B cell (primary cell): ENCODE results near the gene FGFR2. TPM values are rescaled to one million over a fixed set of nuclear protein-coding genes. Genes with fewer than 3 reads are reported as not detected.

Experiments
- ATAC-seq: fragments of 200-7000 bp; cut with Tn5 transposase; one replicate; pipeline ENCODE4 v1.10.0; 2021; ENCODE audit warnings: low read depth, mild to moderate bottlenecking, moderate number of reproducible peaks, moderate library complexity
- CTCF ChIA-PET: fragments of 350-600 bp; sonication (Branson Sonifier 250); formaldehyde crosslinking; loops from one replicate; lab custom pipeline; 2021; ENCODE audit warnings: antibody characterized with exemption, inconsistent platforms; lab: Charles Lee
- POLR2A ChIA-PET: fragments of 350-600 bp; sonication (Branson Sonifier 250); formaldehyde crosslinking; loops from one replicate; lab custom pipeline; 2021; ENCODE audit warnings: antibody characterized with exemption; lab: Charles Lee
- DNase-seq: peaks from one replicate; pipeline ENCODE4 v3.0.0; 2013
- H2AFZ ChIP-seq: 2 replicates; pipeline ENCODE4 v1.6.1; 2012; ENCODE audit warnings: mild to moderate bottlenecking, low read depth, low read length; ENCODE audit not compliant: insufficient read depth, poor library complexity, severe bottlenecking
- H3K27ac ChIP-seq, 2 donors: 1 replicate in 1 of 2; 2 replicates in 1 of 2; pipeline ENCODE4 v1.5.1; 2012 to 2013; ENCODE audit warnings: low read length in 2 of 2, mild to moderate bottlenecking in 2 of 2, moderate library complexity in 1 of 2
- H3K27me3 ChIP-seq, 4 experiments: fragments of 200-600 bp in 1 of 4; sonication (generic) in 1 of 4; replicated peaks in 1 of 4; 1 replicate in 2 of 4; 2 replicates in 2 of 4; pipeline versions ENCODE4 v1.6.1 to v1.7.0; 2013 to 2016; ENCODE audit warnings: low read length in 3 of 4, mild to moderate bottlenecking in 2 of 4, mixed read lengths in 1 of 4, moderate library complexity in 1 of 4; ENCODE audit not compliant: insufficient read depth in 4 of 4, control insufficient read depth in 3 of 4; ENCODE audit errors: control extremely low read depth in 1 of 4
- H3K36me3 ChIP-seq, 2 experiments: replicated peaks in 1 of 2; 1 replicate in 1 of 2; 2 replicates in 1 of 2; pipeline versions ENCODE4 v1.6.1 to v1.7.1; 2013; ENCODE audit warnings: low read length in 1 of 2; ENCODE audit not compliant: insufficient read depth in 2 of 2, control insufficient read depth in 1 of 2; ENCODE audit errors: control extremely low read depth in 1 of 2, extremely low read depth in 1 of 2
- H3K4me1 ChIP-seq, 2 donors: fragments of 200-600 bp in 1 of 2; sonication (generic) in 1 of 2; 1 replicate in 1 of 2; 2 replicates in 1 of 2; pipeline versions ENCODE4 v1.5.1 to v1.6.1; 2013 to 2017; ENCODE audit warnings: low read length in 2 of 2; ENCODE audit not compliant: control insufficient read depth in 2 of 2, insufficient read depth in 2 of 2
- H3K4me2 ChIP-seq: replicated peaks from 2 replicates; pipeline ENCODE3; 2012; ENCODE audit warnings: mild to moderate bottlenecking, low read depth, low read length; ENCODE audit not compliant: poor library complexity, severe bottlenecking
- H3K4me3 ChIP-seq, 5 experiments: fragments of 200-600 bp in 1 of 5; sonication (generic) in 1 of 5; 1 replicate in 3 of 5; 2 replicates in 2 of 5; pipeline versions ENCODE4 v1.5.1 to v1.7.0; 2011 to 2016; ENCODE audit warnings: low read length in 4 of 5, mild to moderate bottlenecking in 4 of 5, low read depth in 2 of 5, control low read depth in 1 of 5, moderate library complexity in 1 of 5; ENCODE audit not compliant: insufficient read depth in 1 of 5; ENCODE audit errors: control extremely low read depth in 1 of 5, extremely low read depth in 1 of 5
- H3K79me2 ChIP-seq: fragments of 200-600 bp; sonication (generic); one replicate; pipeline ENCODE4 v1.6.0; 2016; ENCODE audit warnings: low read length; ENCODE audit not compliant: control insufficient read depth, insufficient read depth
- H3K9ac ChIP-seq: fragments of 200-600 bp; sonication (generic); 2 replicates; pipeline ENCODE4 v1.6.1; 2017; ENCODE audit warnings: mild to moderate bottlenecking, low read length, moderate library complexity
- H3K9me3 ChIP-seq, 3 donors: one replicate each; pipeline versions ENCODE4 v1.6.1 to v1.7.1; 2013; ENCODE audit warnings: low read length in 2 of 3; ENCODE audit not compliant: control insufficient read depth in 2 of 3, insufficient read depth in 1 of 3; ENCODE audit errors: control extremely low read depth in 1 of 3
- H4K20me1 ChIP-seq: 2 replicates; pipeline ENCODE4 v1.6.0; 2012; ENCODE audit warnings: mild to moderate bottlenecking, low read length; ENCODE audit not compliant: insufficient read depth, control insufficient read depth, poor library complexity, severe bottlenecking
- H3K27ac Mint-ChIP-seq: one replicate; pipeline ENCODE4 v1.8.0; 2021; ENCODE audit warnings: mixed read lengths
- H3K27me3 Mint-ChIP-seq: one replicate; pipeline ENCODE4 v1.8.0; 2021; ENCODE audit warnings: mixed read lengths
- H3K4me1 Mint-ChIP-seq: one replicate; pipeline ENCODE4 v1.8.0; 2021; ENCODE audit warnings: mixed read lengths
- H3K4me3 Mint-ChIP-seq: one replicate; pipeline ENCODE4 v1.8.0; 2021; ENCODE audit warnings: mixed read lengths
- H3K9me3 Mint-ChIP-seq: one replicate; pipeline ENCODE4 v1.8.0; 2022; ENCODE audit warnings: mixed read lengths; ENCODE audit not compliant: insufficient read depth
- CTCF ChIP-seq: fragments of 200-600 bp; IDR thresholded peaks from one replicate; pipeline ENCODE4 v1.8.0; 2022; ENCODE audit warnings: antibody characterized with exemption, mild to moderate bottlenecking
- EZH2 ChIP-seq: IDR thresholded peaks from 2 replicates; pipeline ENCODE4 v1.6.1; 2012; ENCODE audit warnings: borderline replicate concordance, low read depth, mild to moderate bottlenecking, moderate library complexity, low read length; ENCODE audit not compliant: insufficient read depth, poor library complexity, severe bottlenecking
- WGBS: methylation state at CpG from one replicate; pipeline ENCODE4 v1.1.5; 2013; ENCODE audit warnings: missing lambda C conversion rate; ENCODE audit not compliant: insufficient coverage; 5-methylcytosine and 5-hydroxymethylcytosine counted together
- intact Hi-C: fragments of 100-400 bp; cut with micrococcal nuclease; formaldehyde crosslinking; loops from one replicate; pipeline ENCODE4 v1.10.0; 2022
- polyA plus RNA-seq: library from polyadenylated mRNA; depleted of rRNA; stranded (reverse); fragments of >200 nt; gene quantifications from 2 replicates; pipeline ENCODE4 v1.2.3, GENCODE V29; 2012
- total RNA-seq, 2 donors: library from RNA; stranded (reverse); fragments of 120-200 nt in 1 of 2; gene quantifications; 1 replicate in 1 of 2; 2 replicates in 1 of 2; pipeline versions ENCODE4 v1.2.3 to v1.2.4, GENCODE V29; 2013 to 2022

FGFR2 gene
- total and polyA plus RNA-seq, 2 donors (not counting 1 experiment from before 2014, with no cell fraction given) = not detected

GRCh38 chr10:121519901-121520493, 78.2 kb downstream of the FGFR2 start:
- no peak overlapping the region for H3K27ac ChIP-seq
- ChIA-PET POLR2A (no interaction called here), CTCF (no interaction called here)
- H3K4me3 ChIP-seq = no peak overlapping the region
- no peak overlapping the region for H2AFZ ChIP-seq
- DNase-seq (no peak), ATAC-seq (no peak)
- no peaks in the 10 kb centered on the region for H3K27me3 ChIP-seq
- H3K79me2 ChIP-seq = no peaks in the 10 kb centered on the region
- no peaks in the 10 kb centered on the region for H3K9me3 Mint-ChIP-seq
- intact Hi-C loops = no loop called here
- no peaks in the 10 kb centered on the region for H3K4me1 Mint-ChIP-seq
- peaks cover 0 to 3% (median 0%) of the 10 kb centered on the region in 3 donors for H3K9me3 ChIP-seq
- TF ChIP-seq CTCF (no peak), EZH2 (no peak)
- no peak overlapping the region for H3K27ac Mint-ChIP-seq
- WGBS = 88% methylated on average over 11 of the region's 17 CpGs
- no peaks in the 10 kb centered on the region for H3K36me3 ChIP-seq
- no peak overlapping the region for H3K4me2 ChIP-seq
- H3K9ac ChIP-seq = no peak overlapping the region
- H4K20me1 ChIP-seq = no peaks in the 10 kb centered on the region
- H3K4me3 Mint-ChIP-seq = no peak overlapping the region
- H3K4me1 ChIP-seq = no peaks in the 10 kb centered on the region
- no peaks in the 10 kb centered on the region for H3K27me3 Mint-ChIP-seq

GRCh38 chr10:121519411-121519810, 78.8 kb downstream of the FGFR2 start:
- Mint-ChIP-seq H3K4me1 (no peaks in the 10 kb centered on the region), H3K27ac (no peak overlapping the region), H3K4me3 (no peak overlapping the region), H3K9me3 (no peaks in the 10 kb centered on the region), H3K27me3 (no peaks in the 10 kb centered on the region)
- H3K27ac ChIP-seq = no peak overlapping the region
- DNase-seq (no peak), ATAC-seq (no peak)
- H2AFZ ChIP-seq = no peak overlapping the region
- no peaks in the 10 kb centered on the region for H3K79me2 ChIP-seq
- H3K36me3 ChIP-seq = no peaks in the 10 kb centered on the region
- H3K4me3 ChIP-seq = no peak overlapping the region
- intact Hi-C loops = no loop called here
- H3K4me2 ChIP-seq = no peak overlapping the region
- ChIA-PET POLR2A (no interaction called here), CTCF (no interaction called here)
- no peaks in the 10 kb centered on the region for H3K4me1 ChIP-seq
- no peak for TF ChIP-seq EZH2
- TF ChIP-seq CTCF = no peak
- no peaks in the 10 kb centered on the region for H3K27me3 ChIP-seq
- peaks cover 0 to 3% (median 0%) of the 10 kb centered on the region in 3 donors for H3K9me3 ChIP-seq
- H4K20me1 ChIP-seq = no peaks in the 10 kb centered on the region
- 67% methylated on average over 3 of the region's 5 CpGs for WGBS
- H3K9ac ChIP-seq = no peak overlapping the region
